ENCODE measurements around the gene MYL4.
A peak's percentile ranks its signal among the peaks of the same experiment; 100 is the strongest.
"Not testable (repeated sequence)": the region's sequence is repeated elsewhere in the genome, so short reads cannot be mapped to it uniquely, and the experiment has no call there.

The MYL4 gene

GRCh38 chr17:47205419-47205963 lies 3.7 kb upstream of the MYL4 start:
- DNase-seq (ENCODE audit: insufficient read length, low spot score) = no peak
- TF ChIP-seq TAF1 (IDR thresholded peaks at IDR 0.05; ENCODE audit: low read depth, low read length) (no peak), PAX5 (IDR thresholded peaks at IDR 0.05; ENCODE audit: insufficient read depth, low read length, severe bottlenecking) (peak; percentile 5), POLR2A (IDR thresholded peaks at IDR 0.05; ENCODE audit: low read depth, low read length) (no peak)
- FAIRE-seq = peak; percentile 85

DNA sequence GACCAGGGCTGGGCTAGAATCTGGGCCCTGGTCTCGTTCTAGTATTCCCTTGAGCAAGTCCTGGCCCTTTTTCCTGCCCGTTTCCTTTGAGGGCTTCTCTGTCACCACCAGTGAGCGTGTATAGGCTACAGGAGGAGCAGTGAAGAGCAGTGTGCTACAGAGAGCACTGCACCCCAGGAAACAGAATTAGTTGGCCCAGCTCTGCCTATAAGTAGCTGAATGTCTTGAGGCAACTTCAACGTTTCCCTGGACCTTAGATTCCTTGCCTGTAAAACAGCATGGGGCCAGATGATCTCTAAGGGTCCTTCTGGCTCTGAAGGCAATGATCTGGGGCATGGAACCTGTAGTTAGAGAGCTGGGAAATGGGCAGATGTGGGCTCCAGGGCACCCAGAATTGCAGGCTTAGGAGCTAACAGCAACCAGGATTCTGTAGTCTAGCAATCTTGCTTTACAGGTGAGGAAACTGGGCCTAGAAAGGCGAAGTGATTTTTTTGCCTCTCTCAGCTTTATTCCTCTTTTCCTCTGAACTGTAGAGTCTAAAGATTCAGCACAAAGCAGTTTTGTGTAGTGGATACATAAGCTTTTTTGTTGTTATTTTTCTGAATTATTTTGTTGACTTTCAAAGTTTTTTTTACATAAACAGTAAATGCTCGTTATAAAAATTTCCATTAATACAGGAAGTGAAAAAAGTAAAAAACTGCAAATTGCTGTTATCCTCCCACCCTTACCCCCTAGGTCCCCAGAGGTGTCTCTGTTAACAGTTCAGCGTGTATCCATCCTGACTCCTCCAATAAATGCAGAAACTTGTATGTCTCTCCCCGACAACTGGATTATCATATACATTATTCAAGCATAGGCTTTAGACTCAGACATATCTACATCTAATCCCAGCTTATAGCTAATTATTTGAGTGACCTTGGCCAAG lies 1.7 kb upstream of the MYL4 start:
- DNase-seq (ENCODE audit: insufficient read length, low spot score) (no peak), FAIRE-seq (no peak)
- no peak for TF ChIP-seq POLR2A (IDR thresholded peaks at IDR 0.05; ENCODE audit: low read depth, low read length)
- TF ChIP-seq SPI1 (IDR thresholded peaks at IDR 0.05; ENCODE audit: low read depth, low read length) = peak; percentile 64
- no peak for TF ChIP-seq POU2F2 (IDR thresholded peaks at IDR 0.05; ENCODE audit: low read depth, low read length)
- no peak for TF ChIP-seq TAF1 (IDR thresholded peaks at IDR 0.05; ENCODE audit: low read depth, low read length)
- TF ChIP-seq PAX5 (IDR thresholded peaks at IDR 0.05; ENCODE audit: insufficient read depth, low read length, severe bottlenecking) = no peak
- no peak for TF ChIP-seq POLR2AphosphoS5 (IDR thresholded peaks at IDR 0.05; ENCODE audit: low read depth, low read length)

DNA sequence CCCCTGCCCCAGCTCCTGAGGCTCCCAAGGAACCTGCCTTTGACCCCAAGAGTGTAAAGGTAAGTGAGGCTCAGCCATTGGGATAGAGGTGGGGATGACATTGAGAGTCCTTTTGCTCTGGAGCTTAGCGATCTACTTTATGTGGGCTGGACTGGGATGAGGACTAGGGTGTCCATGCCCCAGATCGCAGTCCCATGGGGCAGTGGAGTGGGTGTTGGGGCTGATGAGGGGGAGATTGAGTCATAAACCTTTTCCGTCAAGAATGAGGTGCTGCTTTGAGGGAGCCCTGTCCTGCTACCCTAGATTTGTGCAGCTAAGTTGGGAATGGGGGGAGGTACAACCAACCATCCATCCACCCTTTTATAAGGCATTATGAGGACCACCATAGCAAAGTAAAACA lies 351 bp downstream of the MYL4 start:
- no peak for TF ChIP-seq POU2F2 (IDR thresholded peaks at IDR 0.05; ENCODE audit: low read depth, low read length)
- TF ChIP-seq POLR2AphosphoS5 (IDR thresholded peaks at IDR 0.05; ENCODE audit: low read depth, low read length) = no peak
- TF ChIP-seq SPI1 (IDR thresholded peaks at IDR 0.05; ENCODE audit: low read depth, low read length) = no peak
- no peak for TF ChIP-seq TAF1 (IDR thresholded peaks at IDR 0.05; ENCODE audit: low read depth, low read length)
- TF ChIP-seq POLR2A (IDR thresholded peaks at IDR 0.05; ENCODE audit: low read depth, low read length) = no peak
- TF ChIP-seq PAX5 (IDR thresholded peaks at IDR 0.05; ENCODE audit: insufficient read depth, low read length, severe bottlenecking) = no peak
- FAIRE-seq (no peak), DNase-seq (ENCODE audit: insufficient read length, low spot score) (no peak)

DNA sequence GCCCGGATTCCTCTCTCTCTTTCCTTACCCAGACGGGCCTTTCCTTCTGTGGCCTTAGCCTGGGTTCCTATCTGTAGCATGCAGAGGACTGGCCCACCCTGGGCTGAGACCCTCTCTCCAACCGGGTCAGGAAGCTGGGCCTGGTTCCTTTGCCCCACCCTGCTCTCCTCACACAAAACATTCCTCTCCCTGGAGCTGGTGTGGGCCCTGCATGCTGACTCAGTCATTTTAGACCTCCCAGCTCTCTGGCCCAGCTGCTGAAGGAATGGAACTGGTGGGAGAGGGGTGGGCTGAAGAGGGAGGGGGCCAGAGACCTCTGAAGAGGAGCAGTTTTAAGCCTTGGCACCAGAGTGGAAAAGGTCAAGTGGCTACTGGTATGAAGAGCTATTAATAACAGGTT lies 957 bp downstream of the MYL4 start:
- FAIRE-seq (no peak), DNase-seq (ENCODE audit: insufficient read length, low spot score) (no peak)
- TF ChIP-seq POLR2A (IDR thresholded peaks at IDR 0.05; ENCODE audit: low read depth, low read length) (no peak), POU2F2 (IDR thresholded peaks at IDR 0.05; ENCODE audit: low read depth, low read length) (no peak), PAX5 (IDR thresholded peaks at IDR 0.05; ENCODE audit: insufficient read depth, low read length, severe bottlenecking) (no peak), POLR2AphosphoS5 (IDR thresholded peaks at IDR 0.05; ENCODE audit: low read depth, low read length) (no peak), SPI1 (IDR thresholded peaks at IDR 0.05; ENCODE audit: low read depth, low read length) (no peak), TAF1 (IDR thresholded peaks at IDR 0.05; ENCODE audit: low read depth, low read length) (no peak)

DNA sequence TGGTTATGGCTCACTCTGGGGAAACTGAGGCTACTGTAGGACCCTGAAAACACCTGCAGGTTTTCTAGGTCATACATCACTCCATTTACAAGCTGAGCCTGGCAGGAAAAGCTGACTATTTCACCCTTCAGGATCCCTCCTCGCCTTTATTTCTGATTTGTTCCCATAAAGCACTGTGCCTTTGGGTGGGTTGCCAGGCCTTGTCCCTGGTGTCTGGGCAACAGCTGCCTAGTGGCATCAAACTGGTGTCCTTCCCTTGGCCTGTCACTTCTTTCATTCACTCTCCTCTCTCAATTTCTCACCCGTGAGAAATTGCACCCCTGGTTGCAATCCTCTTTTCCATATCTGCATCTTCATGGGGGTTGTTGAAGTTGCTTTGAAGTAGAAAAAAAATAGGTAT lies 1.6 kb downstream of the MYL4 start:
- no peak for TF ChIP-seq SPI1 (IDR thresholded peaks at IDR 0.05; ENCODE audit: low read depth, low read length)
- no peak for TF ChIP-seq PAX5 (IDR thresholded peaks at IDR 0.05; ENCODE audit: insufficient read depth, low read length, severe bottlenecking)
- no peak for TF ChIP-seq POLR2A (IDR thresholded peaks at IDR 0.05; ENCODE audit: low read depth, low read length)
- no peak for TF ChIP-seq POU2F2 (IDR thresholded peaks at IDR 0.05; ENCODE audit: low read depth, low read length)
- no peak for TF ChIP-seq POLR2AphosphoS5 (IDR thresholded peaks at IDR 0.05; ENCODE audit: low read depth, low read length)
- no peak for TF ChIP-seq TAF1 (IDR thresholded peaks at IDR 0.05; ENCODE audit: low read depth, low read length)
- no peak for FAIRE-seq
- DNase-seq (ENCODE audit: insufficient read length, low spot score) = no peak

- TF ChIP-seq PAX5 (IDR thresholded peaks at IDR 0.05; ENCODE audit: insufficient read depth, low read length, severe bottlenecking) (no peak), POLR2A (IDR thresholded peaks at IDR 0.05; ENCODE audit: low read depth, low read length) (no peak), SPI1 (IDR thresholded peaks at IDR 0.05; ENCODE audit: low read depth, low read length) (no peak), POLR2AphosphoS5 (IDR thresholded peaks at IDR 0.05; ENCODE audit: low read depth, low read length) (no peak), TAF1 (IDR thresholded peaks at IDR 0.05; ENCODE audit: low read depth, low read length) (no peak), POU2F2 (IDR thresholded peaks at IDR 0.05; ENCODE audit: low read depth, low read length) (no peak)
- FAIRE-seq (no peak), DNase-seq (ENCODE audit: insufficient read length, low spot score) (no peak)
These were observed 3.3 kb downstream of the MYL4 start for GRCh38 chr17:47212458-47212857.

- DNase-seq (ENCODE audit: insufficient read length, low spot score) (no peak), FAIRE-seq (no peak)
- TF ChIP-seq SPI1 (IDR thresholded peaks at IDR 0.05; ENCODE audit: low read depth, low read length) = no peak
These were observed 4.4 kb downstream of the MYL4 start for GRCh38 chr17:47213540-47213939.

- FAIRE-seq (no peak), DNase-seq (ENCODE audit: insufficient read length, low spot score) (no peak)
- no peak for TF ChIP-seq SPI1 (IDR thresholded peaks at IDR 0.05; ENCODE audit: low read depth, low read length)
- TF ChIP-seq TAF1 (IDR thresholded peaks at IDR 0.05; ENCODE audit: low read depth, low read length) = no peak
- TF ChIP-seq POLR2A (IDR thresholded peaks at IDR 0.05; ENCODE audit: low read depth, low read length) = no peak
- no peak for TF ChIP-seq POU2F2 (IDR thresholded peaks at IDR 0.05; ENCODE audit: low read depth, low read length)
- no peak for TF ChIP-seq POLR2AphosphoS5 (IDR thresholded peaks at IDR 0.05; ENCODE audit: low read depth, low read length)
- TF ChIP-seq PAX5 (IDR thresholded peaks at IDR 0.05; ENCODE audit: insufficient read depth, low read length, severe bottlenecking) = no peak
These were observed 5.8 kb downstream of the MYL4 start for GRCh38 chr17:47214931-47215330.

DNA sequence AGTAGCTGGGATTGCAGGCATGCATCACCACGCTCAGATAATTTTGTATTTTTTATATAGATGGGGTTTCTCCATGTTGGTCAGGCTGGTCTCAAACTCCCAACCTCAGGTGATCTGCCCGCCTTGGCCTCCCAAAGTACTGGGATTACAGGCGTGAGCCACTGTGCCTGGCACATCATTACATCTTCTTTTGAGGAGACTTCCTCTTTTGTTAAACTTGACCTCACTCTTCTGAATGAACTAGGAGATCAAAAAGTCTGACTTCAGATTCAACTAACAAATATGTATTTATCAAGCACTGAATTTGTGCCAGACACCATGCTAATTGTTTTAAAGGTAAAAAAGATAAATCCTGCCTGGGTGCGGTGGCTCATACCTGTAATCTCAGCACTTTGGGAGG lies 7.7 kb downstream of the MYL4 start:
- not testable (repeated sequence) for DNase-seq (ENCODE audit: insufficient read length, low spot score); FAIRE-seq
- TF ChIP-seq SPI1 (IDR thresholded peaks at IDR 0.05; ENCODE audit: low read depth, low read length) = peak; percentile 55

DNA sequence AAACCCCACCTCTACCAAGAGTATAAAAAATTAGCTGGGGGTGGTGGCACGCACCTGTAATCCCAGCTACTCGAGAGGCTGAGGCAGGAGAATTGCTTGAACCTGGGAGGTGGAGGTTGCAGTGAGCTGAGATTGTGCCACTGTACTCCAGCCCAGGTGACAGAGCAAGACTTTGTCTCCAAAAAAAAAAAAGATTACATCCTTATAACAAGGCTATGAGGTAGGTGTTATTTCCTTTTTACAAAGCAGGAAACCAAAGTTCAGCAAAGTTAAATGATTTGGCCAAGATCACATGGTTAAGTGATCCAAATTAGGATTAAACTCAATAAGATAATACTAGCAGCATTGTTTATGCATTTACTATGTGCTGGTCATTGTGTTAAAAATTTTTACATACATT lies 8.1 kb downstream of the MYL4 start:
- DNase-seq (ENCODE audit: insufficient read length, low spot score); FAIRE-seq: not testable (repeated sequence)
